Smooth muscle cell of the brain vasculature (primary cell): Measurements from ENCODE around the gene TMEM129.
"Not testable (repeated sequence)": the region's sequence is repeated elsewhere in the genome, so short reads cannot be mapped to it uniquely, and the experiment has no call there.

Source experiments
- DNase-seq: peaks from one replicate; pipeline ENCODE4 v3.0.0-alpha.2; 2012; ENCODE audit warnings: low read depth, low spot score

TMEM129 gene

DNA sequence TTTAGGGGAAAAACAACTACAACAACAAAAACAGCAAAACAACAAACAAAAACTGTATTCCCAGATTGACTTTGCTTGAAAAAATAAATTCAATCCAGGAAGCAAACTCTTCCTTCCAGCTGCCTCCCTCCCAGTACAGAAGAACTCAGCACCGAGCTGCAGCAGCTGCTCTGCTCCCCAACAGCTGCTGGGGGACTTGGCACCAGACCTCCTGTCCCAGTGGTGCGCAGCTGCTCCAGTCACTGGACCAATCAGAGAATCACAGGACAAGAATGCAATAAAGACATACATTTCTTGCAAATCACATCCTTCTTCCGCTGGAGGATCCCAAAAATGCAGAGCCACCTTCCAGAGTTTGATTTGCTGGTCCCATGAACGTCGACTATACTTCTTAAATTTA is 25.2 kb downstream of the TMEM129 start:
- DNase-seq, result no peak

DNA sequence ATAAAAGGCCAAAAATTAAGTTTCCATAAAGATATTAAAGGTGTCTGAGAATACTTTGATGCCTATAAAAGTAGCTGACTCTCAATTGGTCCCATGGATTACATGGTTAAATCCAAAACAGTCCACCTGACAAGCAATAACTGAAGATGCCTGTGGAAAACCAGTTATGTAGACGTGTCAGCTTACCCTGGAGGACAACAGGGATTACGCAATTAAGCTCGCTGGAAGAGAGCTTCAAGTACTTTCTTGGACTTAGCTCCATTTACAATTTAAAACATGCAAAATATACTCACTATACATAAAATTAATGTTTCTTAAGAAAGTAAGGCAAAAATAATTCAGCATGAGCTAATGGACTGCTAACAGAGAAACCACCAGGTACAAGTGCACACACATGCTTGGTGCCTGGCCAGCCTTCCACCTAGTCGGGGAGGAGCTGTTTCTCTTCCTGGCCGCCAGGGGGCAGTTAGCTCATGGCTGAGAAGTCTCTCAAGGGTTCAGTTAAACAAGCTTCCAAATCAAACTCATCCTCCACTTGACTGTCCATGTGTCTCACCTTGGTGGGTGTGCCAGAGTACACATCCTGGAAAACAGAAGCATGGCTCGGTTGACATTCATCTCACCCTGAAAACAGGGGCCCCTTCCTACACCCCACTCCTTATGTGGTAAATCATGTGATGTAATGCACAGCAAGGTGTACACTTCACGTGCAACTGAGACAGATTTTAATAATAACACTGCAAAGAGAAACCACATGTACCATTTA is 27.8 kb downstream of the TMEM129 start:
- DNase-seq, result peak; percentile 62

DNA sequence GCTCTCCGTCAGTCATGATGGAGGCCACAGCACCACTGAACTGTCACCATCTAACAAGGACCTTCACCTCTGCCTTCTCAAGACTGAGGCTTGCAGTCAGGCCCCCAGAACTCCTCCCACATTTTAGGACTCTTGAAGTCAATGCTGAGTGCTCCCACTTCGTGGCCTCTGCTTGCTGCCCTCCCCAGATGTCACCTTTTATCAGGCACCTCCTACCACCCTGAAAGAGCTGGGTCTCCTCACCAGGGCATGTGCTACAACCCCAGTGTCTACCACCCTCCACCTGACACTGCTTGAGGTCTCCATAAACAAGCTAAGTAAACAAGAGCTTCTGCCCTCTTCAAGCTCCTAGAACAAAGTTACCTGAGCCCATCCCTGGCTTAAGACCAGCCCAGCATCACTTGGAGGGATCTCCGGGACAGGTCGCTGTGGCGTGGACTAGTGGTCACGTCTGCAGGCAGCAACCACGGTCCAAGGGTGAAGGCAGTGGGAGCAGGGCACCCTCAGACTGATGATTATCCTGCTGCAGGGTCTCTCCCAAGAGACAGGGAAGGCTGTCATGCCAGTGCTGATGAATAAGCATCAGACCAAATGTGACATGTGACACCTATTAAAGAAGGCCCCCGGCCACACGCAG is 29.3 kb downstream of the TMEM129 start:
- DNase-seq, result no peak

DNA sequence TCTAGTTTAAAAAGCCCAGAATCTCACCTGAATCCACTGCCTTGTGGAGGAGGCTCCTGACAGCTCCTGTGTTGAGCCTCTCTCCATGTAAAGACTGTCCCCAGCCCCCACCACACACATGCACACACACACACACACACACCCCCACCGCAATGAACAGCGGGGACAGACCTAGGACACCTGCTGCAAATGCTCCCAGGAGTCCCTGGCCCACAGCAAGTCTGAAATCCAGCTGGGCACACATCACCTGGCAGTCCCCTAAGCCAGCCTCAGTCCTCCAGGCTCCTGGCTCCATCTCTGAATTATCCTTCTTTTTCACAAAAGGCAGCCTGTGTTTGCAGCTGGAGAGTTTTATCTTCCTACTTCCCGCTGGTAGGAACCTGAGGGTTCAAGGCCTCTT is 30.4 kb downstream of the TMEM129 start:
- no peak for DNase-seq

DNA sequence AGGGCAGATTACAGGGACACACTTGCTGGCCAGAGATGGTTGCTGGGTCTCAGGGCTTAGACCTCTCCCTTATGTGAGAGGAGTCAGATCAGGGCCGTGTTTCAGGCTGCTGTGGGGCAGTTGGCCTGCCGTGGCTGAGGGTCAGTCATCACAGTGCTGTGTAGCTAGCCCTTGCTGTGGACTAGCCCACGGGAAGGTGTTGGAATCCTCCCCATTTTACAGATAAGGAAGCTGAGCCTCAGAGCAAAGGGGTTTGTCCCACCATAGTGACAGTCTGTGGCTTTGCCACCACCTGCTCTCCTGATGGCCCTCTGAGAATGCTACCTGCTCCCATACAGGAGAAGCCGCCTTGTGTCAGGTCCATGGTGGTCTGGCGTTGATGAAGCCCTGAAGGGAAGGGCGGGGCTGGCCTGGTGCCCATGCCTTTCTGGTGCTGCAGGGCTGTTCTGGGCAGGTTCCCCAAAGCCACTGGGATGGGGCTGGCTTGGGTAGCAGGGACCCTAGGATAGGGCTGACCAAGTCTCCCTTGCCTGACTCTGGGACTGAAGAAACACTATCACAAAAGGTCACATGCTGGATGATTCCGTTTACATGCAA is 34.6 kb downstream of the TMEM129 start:
- no peak for DNase-seq

DNA sequence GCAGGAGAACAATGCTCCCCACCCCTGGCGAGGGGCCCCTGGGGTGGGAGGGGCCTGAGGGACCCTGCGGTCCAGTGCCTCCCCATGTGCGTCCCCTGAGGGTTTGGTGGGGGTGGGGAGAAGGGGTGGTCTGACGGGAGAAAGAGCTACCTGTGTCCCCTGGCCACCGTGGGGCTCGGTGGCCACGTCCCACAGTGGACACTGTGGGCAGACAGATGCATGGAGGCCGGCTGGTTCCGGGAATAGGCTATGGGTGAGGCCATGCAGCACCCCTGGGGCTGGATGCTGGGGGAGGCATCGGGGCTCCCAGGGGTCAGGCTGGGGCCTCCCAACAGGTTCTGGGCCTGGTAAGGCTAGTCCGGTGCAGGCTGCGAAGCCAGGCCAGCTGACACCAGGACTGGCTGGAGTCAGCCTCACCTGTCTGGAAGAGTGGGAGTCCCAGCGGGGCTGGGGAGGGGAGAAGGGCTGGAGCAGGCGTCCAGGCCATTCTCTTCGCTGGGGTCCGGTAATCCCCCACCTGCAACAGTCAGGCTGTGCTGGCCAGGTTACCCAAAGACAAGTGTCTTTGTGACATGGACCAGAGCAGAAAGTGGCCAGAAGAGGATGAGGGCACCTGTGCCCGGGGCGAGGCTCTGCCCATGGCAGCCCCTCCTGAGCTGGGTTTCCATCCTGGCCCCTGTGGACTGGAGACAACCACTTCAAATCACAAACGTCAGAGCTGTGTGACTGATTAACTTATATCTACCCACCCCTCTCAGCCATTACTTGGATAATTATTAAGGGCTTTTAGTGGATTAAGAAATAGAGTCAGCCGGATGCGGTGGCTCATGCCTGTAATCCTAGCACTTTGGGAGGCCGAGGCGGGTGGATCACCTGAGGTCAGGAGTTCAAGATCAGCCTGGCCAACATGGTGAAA is 35.6 kb downstream of the TMEM129 start:
- no peak for DNase-seq

DNA sequence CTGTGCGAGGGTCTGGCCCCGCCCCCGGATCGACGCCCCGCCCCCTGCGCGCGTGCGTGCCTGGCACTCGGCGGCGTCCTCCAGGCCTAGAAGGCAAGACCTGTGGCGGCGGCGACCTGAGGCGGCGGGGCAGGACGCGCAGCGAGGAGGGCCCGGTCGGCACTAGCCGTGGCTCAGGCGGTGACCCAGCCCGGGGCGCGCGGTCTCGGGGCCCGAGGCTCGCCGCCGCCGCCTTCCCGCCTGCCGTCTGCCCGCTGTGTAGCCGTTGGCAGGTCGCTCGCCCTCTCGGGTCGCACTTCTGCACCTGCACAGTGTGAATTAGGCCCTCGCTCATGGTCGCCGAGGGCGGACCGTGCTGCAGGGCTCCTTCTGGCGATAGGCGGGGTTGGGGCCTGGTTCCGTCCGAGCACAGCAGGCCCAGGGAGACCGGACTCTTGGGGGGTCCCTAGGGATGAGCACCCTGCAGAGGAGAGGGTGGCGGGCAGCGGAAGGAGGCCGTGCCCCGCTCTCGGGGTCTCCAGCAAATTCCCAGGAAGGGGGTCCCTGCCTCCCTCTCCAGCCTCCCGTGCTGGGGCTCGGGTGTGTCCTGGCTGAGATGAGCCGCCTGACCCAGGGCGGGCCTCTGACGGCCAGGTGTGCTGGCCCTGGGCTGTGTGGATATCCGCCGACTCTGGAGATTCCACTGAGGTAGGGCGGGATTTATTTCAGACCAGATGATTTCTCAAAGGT is 36.5 kb downstream of the TMEM129 start:
- DNase-seq, result no peak

DNA sequence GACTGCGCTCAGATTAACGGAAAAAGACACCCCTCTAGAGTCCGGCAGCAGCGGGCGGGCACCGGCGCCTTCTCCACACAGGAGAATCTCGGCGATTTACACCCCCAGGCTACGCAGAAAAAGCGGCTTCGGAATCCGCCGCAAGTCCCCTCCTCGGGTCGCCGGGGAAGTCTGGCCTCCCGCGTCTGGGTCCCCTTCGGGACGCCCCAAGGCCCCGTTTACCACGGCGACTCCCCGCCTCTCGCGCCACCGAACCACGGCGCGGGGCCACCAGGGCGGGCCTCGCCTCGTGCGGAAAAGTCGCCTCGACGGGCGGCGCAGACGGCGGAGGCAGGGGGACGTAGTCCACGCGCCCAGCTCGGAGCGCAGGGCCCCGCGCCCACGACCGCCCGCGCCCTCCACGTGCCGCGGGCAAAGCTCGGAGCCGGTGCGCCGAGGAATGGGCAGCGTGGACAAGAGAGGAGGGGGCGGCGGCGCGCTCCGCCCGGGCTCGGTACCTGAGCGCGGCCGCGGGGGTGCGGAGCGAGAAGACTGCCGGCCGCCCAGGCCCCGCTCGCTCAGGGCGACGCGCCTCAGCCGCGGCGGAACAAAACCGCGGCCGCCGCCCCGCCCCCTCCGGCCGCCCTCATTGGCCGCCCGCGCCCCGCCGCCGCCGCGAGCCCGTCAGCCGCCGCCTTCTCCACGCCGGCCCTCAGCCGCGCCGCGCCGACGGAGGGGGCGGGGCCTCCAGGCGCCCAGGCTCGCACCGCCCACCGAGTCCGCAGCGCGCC is 37.2 kb downstream of the TMEM129 start, which contains the start of gene FAM53A:
Gene FAM53A, minus strand, starts transcription at position 578 of the 770 bp plus-strand sequence. CDS start 15,572 bp downstream, outside the sequence.
- DNase-seq, result peak; percentile 58

DNA sequence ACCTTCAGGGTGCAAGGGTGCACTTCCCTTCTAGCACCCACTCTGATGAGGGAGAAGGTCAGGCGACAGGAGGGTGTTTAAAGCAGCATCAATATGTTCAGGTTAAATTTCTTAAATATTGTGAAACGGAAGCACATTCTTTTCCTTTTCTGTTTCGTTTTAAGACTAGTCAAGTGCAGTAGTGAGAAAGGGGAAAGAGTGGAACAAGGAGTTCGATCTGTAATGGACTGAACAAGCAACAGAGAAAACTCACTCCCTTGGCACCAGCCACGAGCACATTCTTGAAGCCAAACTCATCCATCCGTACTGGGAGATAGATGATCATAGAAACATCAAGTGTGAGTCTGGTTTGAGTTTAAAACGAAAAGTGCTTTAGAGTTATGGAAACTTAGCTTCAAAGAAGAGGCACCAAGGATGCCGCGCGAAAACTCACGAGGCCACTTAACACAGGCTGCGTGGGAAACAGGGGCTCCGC is 37.8 kb downstream of the TMEM129 start:
- peak; percentile 43 for DNase-seq

DNA sequence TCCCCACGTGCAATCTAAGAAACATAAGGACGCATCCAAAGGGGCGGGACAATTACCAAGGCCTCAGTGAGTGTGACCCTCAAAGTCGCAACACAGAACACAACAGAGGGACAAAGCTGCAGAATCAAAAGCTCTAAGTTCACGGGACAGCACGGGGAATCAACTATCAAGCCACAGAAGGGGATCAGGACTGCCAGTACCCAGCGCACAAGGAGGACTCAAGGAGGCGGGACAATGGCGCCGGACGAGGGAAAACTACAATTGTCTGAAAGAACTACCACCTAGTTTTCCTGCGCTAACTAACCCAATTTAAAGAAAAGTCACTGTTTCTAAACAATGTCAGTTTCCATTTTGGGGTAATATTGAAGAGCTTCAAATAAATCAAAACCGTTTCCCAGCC is 38.3 kb downstream of the TMEM129 start:
- DNase-seq, result no peak

DNA sequence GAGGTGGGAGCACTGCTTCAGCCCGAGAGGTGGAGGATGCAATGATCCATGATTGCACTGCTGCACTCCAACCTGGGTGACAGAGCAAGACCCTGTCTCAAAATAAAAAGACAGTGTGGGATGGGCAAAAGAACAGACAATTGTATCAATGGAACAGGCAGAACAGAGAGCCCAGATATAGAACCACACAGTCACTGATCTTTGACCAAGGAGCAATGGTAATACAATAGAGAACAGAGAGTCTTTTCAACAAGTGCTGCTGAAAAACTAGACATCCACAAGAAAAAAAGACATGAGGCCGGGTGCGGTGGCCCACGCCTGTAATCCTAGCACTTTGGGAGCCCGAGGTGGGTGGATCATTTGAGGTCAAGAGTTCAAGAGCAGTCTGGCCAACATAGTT is 42.9 kb downstream of the TMEM129 start:
- no peak for DNase-seq

DNA sequence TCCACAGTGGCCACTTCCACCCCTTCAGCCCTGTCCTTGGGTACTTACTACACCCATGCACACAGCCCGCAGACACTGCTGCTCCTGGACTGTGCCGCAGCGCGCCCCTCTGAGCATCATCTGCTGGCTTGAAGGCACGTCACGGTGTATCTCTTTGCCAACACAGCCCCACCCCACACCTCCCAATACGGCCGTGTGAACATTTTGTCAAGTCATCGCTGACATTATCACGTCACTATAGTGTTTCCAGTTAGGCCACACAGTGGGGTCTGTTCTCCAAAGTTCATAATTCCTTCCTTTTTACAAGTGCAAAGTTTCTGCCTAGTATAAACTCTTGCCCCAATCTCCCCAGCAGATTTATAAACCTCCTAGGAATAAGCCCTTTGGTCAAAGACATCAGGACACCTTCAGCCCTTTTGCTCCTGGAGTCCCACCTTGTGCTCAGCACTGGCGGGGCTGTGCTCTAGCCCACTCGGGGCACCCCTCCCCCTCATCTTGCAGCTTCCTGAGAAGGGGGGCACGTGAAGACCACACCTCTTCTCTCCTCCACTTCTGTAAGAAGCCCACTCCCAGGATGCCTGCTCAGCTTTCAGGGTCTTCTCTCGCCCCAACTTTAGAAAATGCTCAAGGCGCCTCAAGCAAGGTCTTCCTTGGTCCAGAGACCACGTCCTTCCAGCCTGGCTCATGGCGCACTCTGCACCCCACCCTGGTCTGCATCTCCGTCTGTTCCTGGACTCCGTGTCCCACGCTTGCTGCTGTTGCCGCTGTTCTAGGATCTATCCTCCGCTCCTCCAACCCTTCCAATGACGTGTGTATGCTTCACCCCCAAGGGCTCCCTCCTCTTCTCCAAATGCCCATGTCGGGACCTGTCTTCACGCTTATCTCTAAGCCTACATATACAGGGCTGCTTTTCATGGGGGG is 44.3 kb downstream of the TMEM129 start:
- no peak for DNase-seq

DNA sequence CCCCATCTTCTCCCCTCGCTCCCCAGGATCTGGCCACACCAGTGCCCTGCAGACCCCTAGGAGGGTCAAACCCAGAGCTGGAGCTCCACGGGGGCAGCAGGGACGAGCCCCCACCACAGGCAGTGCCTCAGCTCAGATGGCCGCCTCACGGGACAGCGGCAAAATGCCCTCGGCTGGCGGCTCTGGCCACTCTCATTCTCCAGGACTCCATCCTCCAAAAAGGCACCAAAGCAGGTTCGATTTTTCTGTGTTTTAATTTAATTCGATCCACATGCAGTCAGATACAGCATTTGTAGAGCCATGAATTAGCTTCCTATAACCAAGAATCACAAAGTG is 45.4 kb downstream of the TMEM129 start:
- DNase-seq, result no peak

DNA sequence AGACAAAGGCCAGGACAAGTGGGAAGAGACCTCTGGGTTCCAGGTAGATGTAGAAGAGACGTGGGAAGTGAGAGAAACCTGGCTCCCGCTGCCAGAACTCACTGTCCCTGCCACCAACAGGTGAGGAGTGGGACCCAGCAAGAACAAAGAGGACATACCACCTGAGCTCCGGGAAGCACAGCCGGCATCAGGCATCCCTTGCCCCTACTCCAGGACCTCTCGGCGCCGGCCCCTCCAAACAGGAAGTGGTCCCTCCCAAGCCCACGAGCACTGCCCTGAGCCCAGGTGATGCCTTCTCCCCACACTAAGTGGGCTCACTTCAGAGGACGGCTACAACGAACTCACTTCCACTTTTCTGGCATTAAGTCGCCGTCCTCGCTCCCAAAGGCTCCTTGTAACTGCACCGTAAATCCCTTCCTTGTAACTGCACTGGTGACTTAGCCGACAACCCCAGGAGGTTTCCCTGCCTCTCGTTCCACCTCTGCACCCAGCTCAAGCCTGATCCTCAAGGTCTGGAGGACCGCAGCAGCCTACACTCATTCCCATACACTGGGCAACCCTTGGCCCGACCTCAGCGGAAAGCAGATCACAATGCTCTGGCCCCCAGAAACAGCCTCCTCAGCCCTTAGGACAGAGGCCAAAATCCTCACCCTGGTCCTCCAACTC is 45.9 kb downstream of the TMEM129 start:
- DNase-seq, result no peak

DNA sequence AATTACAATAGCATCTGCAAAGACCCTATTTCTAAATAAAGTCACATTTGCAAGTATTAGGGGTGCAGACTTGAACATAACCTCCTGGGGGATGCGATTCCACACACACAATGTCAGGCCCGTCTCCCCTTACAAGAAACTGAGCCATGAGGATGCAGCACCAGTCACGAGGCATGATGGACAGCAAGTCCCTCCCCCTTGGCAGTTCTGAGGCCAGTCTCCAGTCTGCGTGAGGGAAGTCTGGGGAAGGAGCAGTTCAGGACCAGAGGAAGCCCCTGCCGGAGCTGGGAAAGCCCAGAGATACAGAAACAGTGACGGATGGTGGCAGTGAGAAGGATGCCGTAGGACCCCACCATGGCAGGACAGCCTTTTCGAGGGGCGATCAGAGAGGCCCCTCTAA is 46.4 kb downstream of the TMEM129 start:
- no peak for DNase-seq

DNA sequence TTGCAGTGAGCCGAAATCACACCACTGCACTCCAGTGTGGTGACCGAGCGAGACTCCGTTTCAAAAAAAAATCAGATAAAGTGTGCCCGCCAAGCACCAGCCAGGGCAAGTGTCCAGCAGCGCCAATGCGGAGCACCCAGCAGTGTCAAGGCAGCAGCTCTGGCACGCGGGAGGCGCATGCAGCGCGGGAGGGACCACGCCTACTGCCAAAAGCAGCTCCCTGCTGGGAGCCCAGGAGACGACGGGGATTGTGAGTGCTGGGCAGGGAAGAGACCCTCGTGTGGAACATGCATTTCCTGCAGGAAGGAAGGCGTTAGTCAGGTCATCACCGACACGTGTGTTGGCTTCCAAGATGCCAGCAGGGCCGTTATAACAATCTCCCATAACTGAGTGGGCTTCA is 47.5 kb downstream of the TMEM129 start:
- no peak for DNase-seq

DNA sequence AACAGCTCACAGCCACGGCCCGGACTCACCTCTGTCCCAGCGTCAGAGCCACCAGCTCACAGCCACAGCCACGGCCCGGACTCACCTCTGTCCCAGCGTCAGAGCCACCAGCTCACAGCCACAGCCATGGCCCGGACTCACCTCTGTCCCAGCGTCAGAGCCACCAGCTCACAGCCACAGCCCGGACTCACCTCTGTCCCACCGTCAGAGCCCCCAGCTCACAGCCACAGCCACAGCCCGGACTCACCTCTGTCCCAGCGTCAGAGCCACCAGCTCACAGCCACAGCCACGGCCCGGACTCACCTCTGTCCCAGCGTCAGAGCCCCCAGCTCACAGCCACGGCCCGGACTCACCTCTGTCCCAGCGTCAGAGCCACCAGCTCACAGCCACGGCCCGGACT is 50.1 kb downstream of the TMEM129 start:
- not testable (repeated sequence) for DNase-seq

DNA sequence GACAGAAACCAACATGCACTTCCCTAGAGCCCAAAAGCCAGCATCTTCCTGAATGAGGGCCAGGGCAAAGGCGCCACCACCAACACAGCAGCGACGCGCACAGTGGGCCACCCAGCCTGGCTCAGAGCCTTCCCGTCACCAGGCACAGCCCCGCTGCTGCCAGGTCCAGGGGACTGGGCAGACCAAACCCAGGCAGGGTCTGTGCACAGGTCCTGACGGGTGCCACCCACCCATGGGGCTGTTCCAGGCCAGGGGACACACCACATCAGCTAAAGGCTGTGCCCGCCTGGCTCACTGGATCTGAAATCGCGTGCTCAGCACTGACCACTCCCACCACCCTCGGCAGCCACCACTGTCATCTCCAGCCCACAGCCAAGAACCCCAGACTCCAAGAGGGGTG is 50.8 kb downstream of the TMEM129 start:
- DNase-seq, result no peak

DNA sequence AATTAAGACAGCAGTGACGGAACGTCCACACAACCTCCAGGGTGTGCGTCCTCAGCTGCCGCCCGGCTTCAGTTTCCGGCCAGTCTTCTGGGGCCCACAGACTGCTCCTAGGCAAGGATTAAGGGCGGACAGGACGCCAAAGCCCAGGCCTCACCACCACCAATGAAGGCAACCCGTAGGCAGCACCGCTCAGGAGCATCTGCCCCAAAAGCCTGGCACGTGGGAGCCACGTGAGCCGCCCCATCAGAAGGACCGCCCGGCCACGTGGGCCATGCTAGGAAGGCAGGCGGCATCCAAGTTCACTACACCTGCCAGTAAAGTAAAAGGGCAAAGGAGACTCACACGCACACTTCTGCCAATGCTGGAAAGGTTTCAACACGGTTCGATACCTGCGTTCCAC is 51.3 kb downstream of the TMEM129 start:
- DNase-seq, result no peak
